Measurements from ENCODE around the gene ACO2. TPM values are rescaled to one million over a fixed set of nuclear protein-coding genes. Genes with fewer than 3 reads are reported as not detected.

Gene ACO2
- polyA plus RNA-seq, 1 of the 3 experiments (the other 2 are of a cell fraction): 47.0 TPM

GRCh38 chr22:41474872-41475451, 6.0 kb downstream of the ACO2 start:
- Histone ChIP-seq H3K4me2 (no peak overlapping the region), H4K20me1 (ENCODE audit: insufficient read depth) (no peaks in the 10 kb centered on the region; the same call in 1 of the 2 replicates), H3K9me2 (no peaks in the 10 kb centered on the region), H3K27ac (ENCODE audit: low read depth in 2 of 2, low read length in 1 of 2) (no peak overlapping the region), H3K9ac (no peak overlapping the region), H3K27me3 (ENCODE audit: insufficient read depth) (no peaks in the 10 kb centered on the region), H3K4me3 (ENCODE audit: low read depth in 2 of 2, low read length in 1 of 2) (no peak overlapping the region), H3K36me3 (replicated peaks in 1 of 2; ENCODE audit: control insufficient read depth in 1 of 2, insufficient read depth in 2 of 2, low read length in 1 of 2) (no peaks in the 10 kb centered on the region), H2AFZ (ENCODE audit: low read depth) (no peak overlapping the region), H3F3A (replicated peaks; ENCODE audit: insufficient read depth) (no peaks in the 10 kb centered on the region), H3K9me3 (no peaks in the 10 kb centered on the region), H3K79me2 (ENCODE audit: insufficient read depth) (peaks cover 67% of the 10 kb centered on the region), H3K4me1 (ENCODE audit: control insufficient read depth in 1 of 2, insufficient read depth in 2 of 2, low read depth in 1 of 2, low read length in 1 of 2) (no peaks in the 10 kb centered on the region; a peak in 2 of 4 replicates)
- TF ChIP-seq POLR2AphosphoS5 (IDR thresholded peaks at IDR 0.05; ENCODE audit: low read depth, low read length): no peak
- TF ChIP-seq RCOR1 (IDR thresholded peaks at IDR 0.05; ENCODE audit: low read length): no peak
- TF ChIP-seq, protein P1, sequence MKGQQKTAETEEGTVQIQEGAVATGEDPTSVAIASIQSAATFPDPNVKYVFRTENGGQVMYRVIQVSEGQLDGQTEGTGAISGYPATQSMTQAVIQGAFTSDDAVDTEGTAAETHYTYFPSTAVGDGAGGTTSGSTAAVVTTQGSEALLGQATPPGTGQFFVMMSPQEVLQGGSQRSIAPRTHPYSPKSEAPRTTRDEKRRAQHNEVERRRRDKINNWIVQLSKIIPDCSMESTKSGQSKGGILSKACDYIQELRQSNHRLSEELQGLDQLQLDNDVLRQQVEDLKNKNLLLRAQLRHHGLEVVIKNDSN (IDR thresholded peaks at IDR 0.05; ENCODE audit: borderline replicate concordance, low read depth): no peak
- TF ChIP-seq, protein P2, sequence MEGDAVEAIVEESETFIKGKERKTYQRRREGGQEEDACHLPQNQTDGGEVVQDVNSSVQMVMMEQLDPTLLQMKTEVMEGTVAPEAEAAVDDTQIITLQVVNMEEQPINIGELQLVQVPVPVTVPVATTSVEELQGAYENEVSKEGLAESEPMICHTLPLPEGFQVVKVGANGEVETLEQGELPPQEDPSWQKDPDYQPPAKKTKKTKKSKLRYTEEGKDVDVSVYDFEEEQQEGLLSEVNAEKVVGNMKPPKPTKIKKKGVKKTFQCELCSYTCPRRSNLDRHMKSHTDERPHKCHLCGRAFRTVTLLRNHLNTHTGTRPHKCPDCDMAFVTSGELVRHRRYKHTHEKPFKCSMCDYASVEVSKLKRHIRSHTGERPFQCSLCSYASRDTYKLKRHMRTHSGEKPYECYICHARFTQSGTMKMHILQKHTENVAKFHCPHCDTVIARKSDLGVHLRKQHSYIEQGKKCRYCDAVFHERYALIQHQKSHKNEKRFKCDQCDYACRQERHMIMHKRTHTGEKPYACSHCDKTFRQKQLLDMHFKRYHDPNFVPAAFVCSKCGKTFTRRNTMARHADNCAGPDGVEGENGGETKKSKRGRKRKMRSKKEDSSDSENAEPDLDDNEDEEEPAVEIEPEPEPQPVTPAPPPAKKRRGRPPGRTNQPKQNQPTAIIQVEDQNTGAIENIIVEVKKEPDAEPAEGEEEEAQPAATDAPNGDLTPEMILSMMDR (IDR thresholded peaks at IDR 0.05): no peak
- TF ChIP-seq ELF1 (IDR thresholded peaks at IDR 0.05): no peak
- TF ChIP-seq JUND (IDR thresholded peaks at IDR 0.05): no peak
- TF ChIP-seq TCF12 (IDR thresholded peaks at IDR 0.05): no peak
- TF ChIP-seq TAF1 (IDR thresholded peaks at IDR 0.05; ENCODE audit: borderline replicate concordance, low read depth, low read length): no peak
- TF ChIP-seq EZH2phosphoT487 (IDR thresholded peaks at IDR 0.05; ENCODE audit: borderline replicate concordance, low read depth): no peak
- TF ChIP-seq YY1 (IDR thresholded peaks at IDR 0.05; ENCODE audit: low read depth): no peak
- TF ChIP-seq RAD21 (IDR thresholded peaks at IDR 0.05; ENCODE audit: low read length): no peak
- no peak for TF ChIP-seq FOXM1 (IDR thresholded peaks at IDR 0.05; ENCODE audit: low read depth)
- TF ChIP-seq MEF2A (IDR thresholded peaks at IDR 0.05; ENCODE audit: borderline replicate concordance, low read depth): no peak
- TF ChIP-seq REST (IDR thresholded peaks at IDR 0.05; ENCODE audit: low read depth, low read length): no peak
- no peak for TF ChIP-seq NFIC (IDR thresholded peaks at IDR 0.05; ENCODE audit: borderline replicate concordance)
- no peak for TF ChIP-seq PBX3 (IDR thresholded peaks at IDR 0.05)
- TF ChIP-seq MXI1 (IDR thresholded peaks at IDR 0.05; ENCODE audit: low read depth, low read length): no peak
- TF ChIP-seq FOSL2 (IDR thresholded peaks at IDR 0.05; ENCODE audit: borderline replicate concordance, low read depth): no peak
- no peak for TF ChIP-seq CHD2 (IDR thresholded peaks at IDR 0.05; ENCODE audit: low read length, partially characterized antibody)
- TF ChIP-seq, protein P3, sequence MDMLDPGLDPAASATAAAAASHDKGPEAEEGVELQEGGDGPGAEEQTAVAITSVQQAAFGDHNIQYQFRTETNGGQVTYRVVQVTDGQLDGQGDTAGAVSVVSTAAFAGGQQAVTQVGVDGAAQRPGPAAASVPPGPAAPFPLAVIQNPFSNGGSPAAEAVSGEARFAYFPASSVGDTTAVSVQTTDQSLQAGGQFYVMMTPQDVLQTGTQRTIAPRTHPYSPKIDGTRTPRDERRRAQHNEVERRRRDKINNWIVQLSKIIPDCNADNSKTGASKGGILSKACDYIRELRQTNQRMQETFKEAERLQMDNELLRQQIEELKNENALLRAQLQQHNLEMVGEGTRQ (IDR thresholded peaks at IDR 0.05; ENCODE audit: borderline replicate concordance, low read depth, low read length): no peak
- 98% methylated on average over 4 of the region's 6 CpGs for WGBS (ENCODE audit: low lambda C conversion rate)
- ChIA-PET CTCF (no interaction called here), POLR2A (no interaction called here)
- no peak for DNase-seq
